Endometrial microvascular endothelial cells (primary cell): ENCODE data around the gene AGER. TPM values are rescaled to one million over a fixed set of nuclear protein-coding genes. Genes with fewer than 3 reads are reported as not detected.
"Not testable (repeated sequence)": the region's sequence is repeated elsewhere in the genome, so short reads cannot be mapped to it uniquely, and the experiment has no call there.

Experiments
- in situ Hi-C: cut with HindIII; loops from 2 replicates; pipeline ENCODE4 v1.10.0; 2017; ENCODE audit warnings: low sequenced_read_pairs, low pct_unique_long_range_greater_than_20kb; ENCODE audit errors: inconsistent ontology term
- total RNA-seq: library from RNA; depleted of rRNA; stranded (reverse); fragments of >200 nt; gene quantifications from one replicate; pipeline ENCODE4 v1.2.3, GENCODE V29; 2015; ENCODE audit errors: inconsistent ontology term

The AGER gene
- total RNA-seq, 1 donor from 2014 or later, result 0.65 TPM

DNA sequence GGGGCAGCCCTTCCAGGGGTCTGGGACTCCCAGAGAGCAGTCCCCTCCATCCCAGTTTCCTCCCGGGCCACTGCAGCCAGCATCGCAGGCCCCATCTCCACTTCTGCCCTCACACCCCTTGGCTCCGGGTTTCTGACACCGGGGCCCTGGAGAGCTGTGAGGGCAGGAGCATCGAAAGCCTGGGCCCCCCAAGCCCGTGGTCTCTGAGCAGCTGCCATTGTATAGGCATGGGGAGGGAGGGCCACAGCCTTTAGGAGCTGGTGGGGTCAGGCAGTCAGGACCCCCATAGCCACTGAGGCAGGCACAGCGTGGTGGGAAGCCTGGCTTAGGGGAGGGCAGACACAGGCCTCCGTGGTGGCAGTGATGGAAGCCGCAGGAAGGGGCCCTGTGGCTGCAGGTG, 18.1 kb upstream of the AGER start:
- in situ Hi-C loops, result no loop called here

DNA sequence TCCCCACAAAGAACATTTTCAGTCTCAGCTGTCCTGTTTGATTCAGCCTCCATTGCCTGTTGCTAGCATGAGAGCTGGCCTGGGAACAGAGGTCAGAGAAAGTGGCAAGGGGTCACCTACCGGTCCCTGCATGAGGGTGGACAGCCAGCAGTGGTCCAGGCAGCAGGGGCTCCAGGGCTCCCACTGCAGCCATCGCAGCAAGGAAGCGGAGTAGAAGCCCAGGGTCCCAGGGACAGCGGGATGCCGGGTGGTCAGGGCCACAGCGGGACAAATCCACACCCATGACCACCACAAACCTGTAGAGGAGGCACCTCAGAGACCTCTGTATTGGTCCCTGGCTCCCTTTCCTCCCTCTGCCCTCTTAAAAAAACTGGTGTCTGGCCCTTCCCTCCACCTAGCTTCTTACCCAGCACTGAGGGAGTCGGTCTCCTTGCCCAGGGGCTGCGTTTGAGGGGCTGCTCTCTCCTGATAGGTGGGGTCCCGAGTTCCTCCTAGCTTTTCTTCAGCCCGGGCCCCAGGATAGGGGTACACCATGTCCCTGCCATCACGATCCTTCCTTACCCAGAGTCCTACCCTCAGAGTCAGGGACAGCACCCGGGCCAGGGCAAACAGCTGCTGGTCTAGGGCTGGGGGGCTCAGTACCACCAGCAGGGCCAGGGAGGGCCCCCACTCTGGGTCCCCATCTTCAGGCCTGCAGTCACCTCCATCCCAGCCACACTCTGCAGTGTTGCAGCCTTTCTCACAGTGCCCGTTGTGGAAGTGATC, 16.8 kb upstream of the AGER start:
- in situ Hi-C loops, result no loop called here

DNA sequence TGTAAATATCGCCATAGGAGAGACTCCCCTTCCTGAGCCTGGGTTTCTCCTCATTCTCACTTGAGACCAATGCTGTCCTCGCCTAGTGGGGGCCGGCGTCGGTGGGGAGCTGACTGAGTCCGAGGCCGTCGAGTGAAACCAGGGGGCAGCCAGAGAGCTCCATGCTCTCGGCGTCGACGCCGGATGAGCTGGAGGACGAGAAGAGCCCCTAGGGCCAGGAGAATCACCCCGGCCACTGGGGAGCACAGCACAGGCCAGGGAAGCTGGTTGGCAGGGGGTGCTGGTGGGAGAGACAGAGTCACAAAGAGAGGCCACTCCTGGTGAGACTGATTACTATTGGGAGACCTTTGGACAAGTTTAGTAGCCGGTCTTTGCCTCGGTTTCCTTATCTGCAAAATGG, 14.8 kb upstream of the AGER start:
- in situ Hi-C loops, result no loop called here

DNA sequence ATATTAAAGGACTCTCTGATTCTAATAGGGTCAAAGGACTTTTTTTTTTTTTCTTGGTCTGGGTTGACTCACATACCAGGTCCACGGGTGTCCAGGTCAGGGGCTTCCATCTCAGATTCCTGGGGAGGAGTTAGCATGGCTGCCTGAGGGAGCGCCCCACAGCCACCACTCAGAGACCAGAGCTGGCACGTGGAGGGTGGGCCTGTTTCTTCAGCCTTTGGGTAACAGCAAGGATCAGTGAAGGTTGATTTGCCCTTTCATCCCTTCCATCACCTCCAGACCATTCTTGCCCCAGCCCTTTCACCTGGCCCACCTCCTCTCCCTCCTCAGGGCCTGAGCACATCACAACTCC, 14.3 kb upstream of the AGER start:
- in situ Hi-C loops, result no loop called here

DNA sequence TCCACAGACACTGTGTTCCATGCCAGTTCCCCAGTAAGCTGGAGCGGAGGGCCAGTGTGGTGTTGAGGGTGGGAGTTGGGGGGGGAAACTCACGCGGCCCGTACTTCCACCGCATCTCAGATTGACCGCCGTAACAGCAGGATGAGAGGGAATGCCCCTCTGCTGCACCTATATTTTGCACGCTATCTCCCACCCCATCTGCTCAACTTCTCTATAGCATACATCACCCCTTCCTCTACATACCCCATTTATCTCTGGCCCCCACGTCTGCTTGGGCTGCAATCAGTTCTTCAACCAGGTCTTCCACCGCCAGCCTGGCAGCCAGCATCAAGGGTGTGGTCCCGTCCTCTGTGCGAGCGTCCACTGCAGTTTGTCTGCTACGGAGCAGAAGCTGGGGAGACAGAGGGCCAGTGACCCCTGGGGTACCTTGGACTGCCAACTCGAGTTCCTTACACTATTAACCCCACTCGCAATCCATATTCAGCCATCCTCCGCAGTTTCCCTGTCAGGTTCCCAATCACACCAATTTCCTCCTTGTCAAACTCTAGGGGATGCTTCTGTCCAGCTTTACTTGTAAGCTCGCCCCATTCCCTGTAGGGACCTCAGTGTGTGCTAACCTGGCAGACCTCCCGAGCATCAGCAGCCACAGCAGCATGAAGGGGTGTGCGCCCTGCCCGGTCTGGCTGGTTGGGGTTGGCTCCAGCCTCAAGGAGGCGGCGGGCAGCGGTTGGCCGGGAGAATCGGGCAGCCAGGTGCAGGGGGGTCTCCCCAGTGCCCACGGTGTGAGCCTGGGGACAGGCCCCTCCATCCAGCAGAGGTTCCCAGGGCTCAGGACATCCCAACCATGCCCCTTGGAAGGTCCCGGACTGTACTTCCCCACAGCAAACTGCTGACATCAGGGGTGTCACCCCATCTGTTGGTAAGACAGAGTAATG, 12.9 kb upstream of the AGER start:
- in situ Hi-C loops, result no loop called here

DNA sequence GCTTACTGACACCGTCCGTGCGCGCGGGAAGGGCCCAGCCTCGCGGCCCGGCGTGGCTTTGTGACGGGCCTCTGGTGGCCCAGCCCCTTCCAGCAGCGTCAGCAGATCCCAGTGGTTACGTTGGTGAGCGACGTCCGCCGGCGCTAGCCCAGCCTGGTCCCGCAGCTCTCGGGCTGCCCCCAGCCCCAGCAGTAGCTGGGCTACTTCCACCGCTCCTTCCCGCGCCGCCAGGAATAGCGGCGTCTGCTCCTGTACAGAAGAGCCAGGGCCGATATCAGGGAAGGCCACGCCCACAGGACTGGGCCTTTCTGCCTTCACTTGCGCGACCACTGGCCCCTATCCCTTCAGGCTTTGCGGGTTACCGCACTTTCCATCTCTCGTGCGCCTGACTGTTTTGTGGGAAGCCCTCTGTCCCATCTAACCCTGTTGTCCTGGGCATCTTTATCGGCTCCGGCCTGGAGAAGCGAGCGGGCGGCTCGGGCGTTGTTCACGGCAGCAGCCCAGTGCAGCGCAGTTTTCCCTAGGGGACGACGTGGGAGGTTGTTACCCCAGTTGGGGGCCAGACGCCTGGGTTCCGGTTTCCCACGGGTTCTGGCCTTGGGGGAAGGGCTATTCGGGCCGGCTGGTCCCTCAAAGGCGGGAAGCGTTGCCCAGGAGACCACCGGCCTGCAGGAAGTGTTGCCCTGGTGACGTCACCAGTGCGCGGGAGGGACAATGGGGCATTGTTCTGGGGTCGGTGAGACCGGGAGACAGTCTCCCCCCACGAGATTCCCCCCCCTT, 12.0 kb upstream of the AGER start:
- in situ Hi-C loops, result no loop called here

DNA sequence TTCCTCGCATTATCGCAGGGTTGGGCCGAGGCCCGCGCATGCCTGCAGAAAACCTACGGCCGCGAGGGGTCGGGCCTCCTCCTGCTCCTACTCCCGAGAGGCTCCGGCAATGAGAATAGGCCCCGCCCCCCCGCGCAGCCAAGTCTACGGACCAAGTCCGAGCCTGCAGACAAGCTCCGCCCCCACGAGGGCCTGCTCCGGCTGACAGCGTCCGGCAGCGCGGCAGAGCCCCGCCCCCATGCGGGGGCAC, 11.5 kb upstream of the AGER start:
- in situ Hi-C loops, result no loop called here

DNA sequence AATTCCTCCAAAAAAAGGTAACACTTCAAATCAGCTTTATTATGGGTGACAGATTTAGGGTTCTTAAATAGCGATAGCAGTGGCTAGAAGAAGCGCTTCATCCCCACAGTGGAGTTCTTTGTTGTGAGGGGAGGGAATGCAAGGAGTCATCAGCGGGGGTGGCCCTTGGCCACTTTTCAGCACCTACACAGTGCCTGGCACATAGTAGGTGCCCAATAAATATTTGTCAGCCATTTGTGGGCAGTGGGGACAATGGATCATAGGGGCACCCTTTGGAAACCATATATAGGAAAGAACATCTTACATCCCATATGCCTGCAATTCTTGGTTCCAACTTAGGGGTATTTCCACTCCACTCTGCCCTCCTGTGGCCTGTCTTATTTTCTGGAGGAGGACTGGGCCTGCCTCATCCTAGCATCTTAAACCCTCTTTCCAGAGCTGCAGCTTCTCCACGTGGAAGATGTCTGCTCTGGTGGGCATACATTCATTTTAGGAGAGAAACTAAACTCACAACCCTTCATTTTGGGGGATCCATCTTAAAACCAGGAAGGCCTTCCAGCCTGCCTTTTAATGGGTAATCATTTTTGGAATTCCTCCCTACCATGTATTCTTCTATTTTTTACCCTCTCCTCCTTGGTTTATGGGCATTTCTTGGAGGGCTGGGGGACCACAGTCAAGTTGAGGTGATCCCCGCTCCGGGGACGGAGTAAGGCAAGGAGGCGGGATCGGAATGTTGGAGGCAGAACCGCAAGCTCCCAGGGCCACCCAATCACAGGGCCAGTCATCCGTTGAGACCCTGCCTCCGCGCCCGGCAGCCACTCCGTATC, 11.0 kb upstream of the AGER start:
- in situ Hi-C loops, result no loop called here

DNA sequence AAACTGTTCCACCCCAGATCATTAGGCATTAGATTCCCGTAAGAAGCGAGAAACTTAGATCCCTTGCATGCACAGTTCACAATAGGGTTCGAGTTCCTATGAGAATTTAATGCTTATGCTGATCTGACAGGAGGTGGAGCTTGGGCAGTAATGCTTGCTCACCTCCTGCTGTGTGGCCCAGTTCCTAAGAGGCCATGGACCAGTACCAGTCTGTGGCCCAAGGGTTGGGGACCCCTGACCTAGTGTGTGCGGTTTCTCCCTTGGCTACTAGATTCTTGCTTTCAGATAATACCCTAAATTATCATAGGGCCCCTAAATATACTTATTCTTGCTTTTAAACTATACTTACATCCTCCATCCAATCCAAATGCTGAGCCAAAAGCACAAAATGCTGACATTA, 10.3 kb upstream of the AGER start:
- in situ Hi-C loops, result no loop called here

DNA sequence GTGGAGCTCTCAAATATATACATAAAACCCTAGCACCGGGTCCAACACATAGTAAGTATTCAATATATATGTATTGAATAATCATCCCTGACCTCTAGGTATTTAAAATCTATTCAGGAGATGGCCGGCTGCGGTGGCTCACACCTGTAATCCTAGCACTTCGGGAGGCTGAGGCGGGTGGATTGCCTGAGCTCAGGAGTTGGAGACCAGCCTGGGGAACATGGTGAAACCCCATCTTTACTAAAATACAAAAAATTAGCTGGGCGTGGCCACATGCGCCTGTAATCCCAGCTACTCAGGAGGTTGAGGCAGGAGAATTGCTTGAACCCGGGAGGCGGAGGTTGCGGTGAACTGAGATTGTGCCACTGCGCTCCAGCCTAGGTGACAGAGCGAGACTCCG, 9.0 kb upstream of the AGER start:
- in situ Hi-C loops, result not testable (repeated sequence)

DNA sequence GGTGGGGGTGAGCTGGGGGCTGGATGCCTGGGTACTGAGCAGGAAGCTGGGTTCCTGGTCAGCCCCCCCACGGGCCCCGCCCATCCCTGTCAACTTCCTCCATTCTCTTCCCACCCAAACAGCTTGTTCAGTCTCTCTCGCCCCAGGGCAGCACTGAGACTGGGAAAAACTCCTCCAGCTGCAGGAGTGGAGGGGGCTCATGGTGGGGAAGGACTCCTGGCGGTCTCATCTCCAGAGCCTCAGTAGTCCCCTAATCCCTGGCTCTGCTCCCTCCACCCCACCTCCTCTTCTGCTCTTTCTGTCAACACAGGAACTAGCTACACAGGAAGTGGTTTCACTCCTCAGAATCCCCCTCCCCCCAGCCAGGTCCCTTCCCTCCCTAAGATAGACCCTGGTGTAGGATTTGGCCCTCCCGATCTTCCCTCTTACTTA, 8.6 kb upstream of the AGER start, which contains the start of gene GPSM3:
GPSM3 (minus strand) TSS at position 36 of the 432 bp plus-strand sequence. CDS start 130 bp downstream, outside the sequence.
- in situ Hi-C loops, result no loop called here

DNA sequence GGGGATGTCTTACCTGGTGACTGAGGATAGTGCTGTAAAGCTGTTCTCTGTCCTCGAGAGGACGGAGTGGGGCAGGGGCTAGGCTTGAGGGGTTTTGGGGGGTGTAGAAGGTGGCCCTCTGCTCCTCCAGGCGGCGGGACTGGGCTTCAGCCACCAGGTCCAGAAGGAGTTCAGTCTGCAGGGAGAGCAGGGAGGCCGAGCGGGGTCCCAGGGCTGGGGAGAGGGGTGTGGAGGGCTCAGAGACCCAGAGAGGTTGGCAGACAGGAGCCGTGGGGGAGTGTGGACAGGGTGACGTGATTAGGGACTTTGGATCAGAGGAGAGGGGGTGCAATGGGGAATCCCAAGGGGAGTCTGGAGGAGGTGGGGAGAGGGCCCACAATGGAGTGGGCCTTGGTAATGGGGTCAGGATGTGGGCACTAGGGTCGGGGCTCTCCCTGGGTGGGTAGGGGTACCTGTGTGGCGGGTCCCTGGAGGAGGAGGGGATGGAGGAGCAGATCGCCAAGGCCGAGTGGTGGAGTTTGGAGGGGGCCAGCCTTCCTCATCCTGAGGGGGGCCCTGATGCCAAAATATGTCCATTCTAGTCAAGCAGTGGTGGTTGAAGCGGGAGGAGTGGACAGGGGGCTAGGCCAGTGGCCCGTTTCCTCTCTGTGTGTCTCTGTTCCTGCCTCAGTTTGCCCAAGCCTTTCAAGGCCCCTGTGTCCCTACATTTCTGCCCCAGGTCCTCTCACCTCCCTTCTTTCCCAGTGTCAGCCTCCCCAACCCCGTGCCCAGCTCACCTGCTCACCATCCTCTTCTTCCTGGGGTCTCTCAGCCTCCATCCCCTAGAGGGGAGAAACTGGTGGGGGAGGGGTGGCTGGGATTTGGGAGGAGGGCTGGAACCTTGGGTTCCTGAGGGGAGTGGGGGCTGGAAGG, 7.9 kb upstream of the AGER start:
- in situ Hi-C loops, result no loop called here

DNA sequence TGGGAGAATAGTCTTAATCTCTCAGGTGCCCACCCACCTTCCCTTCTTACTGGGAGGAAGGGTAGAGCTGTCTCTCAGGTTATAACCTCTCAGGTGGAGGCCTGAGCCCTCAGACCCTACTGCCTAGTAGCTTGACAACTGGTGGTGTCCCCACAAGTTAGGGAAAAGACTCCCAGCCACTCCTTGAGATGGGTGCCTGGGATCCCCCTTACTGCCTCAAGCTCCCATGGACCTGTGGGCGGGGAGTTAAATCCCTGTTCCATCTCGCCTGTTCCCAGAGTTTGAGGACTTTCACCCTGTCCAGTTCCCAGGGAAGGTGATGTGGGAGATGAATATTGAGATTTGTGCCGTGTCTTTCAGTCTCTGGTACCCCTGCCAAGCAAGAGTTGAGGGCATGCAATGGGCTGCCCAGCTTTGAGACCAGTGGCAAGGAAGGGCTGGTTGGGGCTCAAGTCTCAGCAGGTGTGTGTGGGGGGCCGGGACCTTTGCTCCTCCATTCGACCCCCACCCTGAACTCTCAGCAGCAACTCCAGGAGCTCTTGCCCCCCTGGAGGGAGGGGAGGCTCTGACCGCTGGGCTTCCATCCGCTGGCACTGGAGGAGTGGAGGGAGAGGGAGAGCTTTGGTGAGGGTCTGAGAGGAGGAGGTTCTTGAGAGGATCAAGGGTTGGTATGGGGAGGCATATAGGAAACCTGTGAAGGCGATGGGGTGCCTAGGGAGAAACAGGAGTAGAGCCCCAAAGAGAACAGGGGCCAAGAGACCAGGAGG, 7.0 kb upstream of the AGER start:
- in situ Hi-C loops, result no loop called here

DNA sequence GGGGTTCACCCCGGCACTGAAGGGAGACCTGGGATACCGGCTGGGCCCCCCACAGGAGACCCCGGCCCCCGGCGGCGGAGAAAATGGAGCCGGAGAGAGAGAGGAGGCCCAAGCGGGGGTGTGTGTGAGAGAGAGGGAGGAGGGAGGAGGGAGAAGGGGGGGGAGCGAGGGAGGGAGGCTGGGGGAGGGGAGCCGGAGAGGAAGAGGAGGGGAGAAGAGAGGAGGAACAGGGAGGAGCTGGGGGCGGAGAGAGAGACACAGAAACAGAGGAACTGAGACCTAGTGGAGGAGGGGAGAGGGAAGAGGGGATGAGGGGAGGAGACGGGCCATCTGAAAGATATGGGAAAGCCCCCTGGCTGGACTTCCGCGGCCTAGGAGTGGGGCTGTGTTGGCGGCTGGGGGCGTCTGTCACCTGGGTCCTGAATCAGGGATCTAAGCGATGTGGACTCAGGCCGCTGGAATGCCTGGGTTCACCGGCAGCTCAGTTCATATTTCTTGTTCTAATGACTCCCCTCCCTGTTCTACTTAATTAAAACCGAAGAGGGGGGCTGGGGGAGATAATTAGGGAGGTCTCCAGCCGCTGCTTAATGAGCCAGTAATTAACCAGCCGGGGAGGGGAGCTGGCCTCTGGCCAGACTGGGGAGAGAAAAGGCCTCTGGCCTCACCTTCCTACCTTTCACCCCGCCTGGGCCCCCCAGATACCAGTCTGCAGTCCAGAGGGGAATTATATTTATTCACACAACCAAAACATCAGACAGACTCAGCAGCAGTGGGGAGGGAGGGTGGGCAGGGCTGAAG, 6.2 kb upstream of the AGER start, which contains the start of gene PBX2:
PBX2 (minus strand) TSS at position 149 of the 798 bp plus-strand sequence. CDS start 287 bp downstream, outside the sequence.
- in situ Hi-C loops, result no loop called here

DNA sequence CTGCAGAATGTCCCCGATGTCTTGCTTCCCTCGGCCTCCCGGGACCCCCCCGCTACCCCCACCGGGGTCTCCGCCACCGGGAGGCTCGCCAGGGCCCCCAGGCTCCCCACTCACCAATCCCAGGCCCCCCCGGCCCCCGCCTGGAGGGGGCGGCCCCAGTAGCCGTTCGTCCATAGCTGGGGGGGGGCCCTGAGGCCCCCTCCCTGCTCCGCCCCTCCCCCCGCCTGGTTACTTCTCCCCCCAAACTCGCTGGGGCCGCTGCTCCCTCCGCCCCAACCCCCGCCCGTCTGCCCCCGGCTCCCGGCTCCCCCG, 5.6 kb upstream of the AGER start:
- in situ Hi-C loops, result no loop called here

DNA sequence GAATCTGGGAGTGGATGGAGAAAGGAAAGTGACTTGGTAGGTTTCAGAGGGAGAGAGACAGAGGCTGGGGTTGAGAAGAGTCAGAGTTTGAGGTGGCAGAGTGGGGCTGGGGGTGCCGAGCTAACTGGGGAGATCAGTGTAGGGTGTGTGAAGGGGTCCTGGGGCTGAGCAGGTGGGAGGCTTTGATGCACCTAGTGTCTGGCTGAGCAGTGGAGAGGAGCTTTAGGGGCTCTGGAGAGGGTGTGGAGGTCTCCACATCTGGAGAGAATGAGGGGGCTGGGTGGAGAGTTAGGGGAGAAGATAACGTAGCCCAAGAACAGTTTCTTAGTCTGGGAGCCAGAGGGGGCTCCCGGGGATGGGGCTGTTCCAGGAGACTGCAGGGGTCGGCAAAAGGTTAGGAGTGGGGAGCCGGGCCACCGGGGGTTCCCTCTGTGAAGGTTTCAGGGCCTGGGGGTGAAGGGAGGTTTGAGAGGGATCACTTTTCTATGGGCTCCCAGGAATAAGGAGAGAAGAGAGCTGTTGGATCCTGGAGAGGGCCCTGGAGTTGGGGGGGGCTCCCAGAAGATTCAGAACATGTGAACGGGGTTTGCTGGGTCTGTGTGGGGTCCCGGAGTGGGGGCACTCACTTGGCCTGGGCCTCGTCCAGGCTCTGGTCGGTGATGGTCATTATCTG, 5.2 kb upstream of the AGER start:
- in situ Hi-C loops, result no loop called here
